T-helper 2 cell (primary cell): ENCODE measurements around the gene PTPRM.

Experiments
- DNase-seq, 5 experiments: peaks; one replicate each; pipeline versions ENCODE4 v3.0.0 to v3.0.0-alpha.2; 2012 to 2022

PTPRM gene

GRCh38 chr18:7567474-7568425 lies 634 bp downstream of the PTPRM start:
- DNase-seq, result peak in 2 of 5 experiments; percentile 21 to 23

- DNase-seq, result no peak
These were observed 1.3 kb downstream of the PTPRM start for GRCh38 chr18:7568426-7568825.

- DNase-seq, result no peak
These were observed 4.5 kb downstream of the PTPRM start for GRCh38 chr18:7571626-7572025.

GRCh38 chr18:7572822-7573221 lies 5.7 kb downstream of the PTPRM start:
- no peak for DNase-seq

- no peak for DNase-seq
These were observed 8.4 kb downstream of the PTPRM start for GRCh38 chr18:7575465-7576028.

GRCh38 chr18:7576077-7576476 lies 9.0 kb downstream of the PTPRM start:
- DNase-seq, result no peak

GRCh38 chr18:7576685-7577084 lies 9.6 kb downstream of the PTPRM start:
- DNase-seq, result no peak

GRCh38 chr18:7577706-7578105 lies 10.6 kb downstream of the PTPRM start:
- DNase-seq, result no peak

GRCh38 chr18:7579176-7579917 lies 12.2 kb downstream of the PTPRM start:
- DNase-seq, result no peak

- DNase-seq, result no peak
These were observed 12.9 kb downstream of the PTPRM start for GRCh38 chr18:7579918-7580542.

GRCh38 chr18:7584646-7585275 lies 17.6 kb downstream of the PTPRM start:
- no peak for DNase-seq

- no peak for DNase-seq
These were observed 18.2 kb downstream of the PTPRM start for GRCh38 chr18:7585276-7585670.

GRCh38 chr18:7586379-7586778 lies 19.3 kb downstream of the PTPRM start:
- no peak for DNase-seq

GRCh38 chr18:7590826-7591560 lies 23.9 kb downstream of the PTPRM start:
- no peak for DNase-seq

- no peak for DNase-seq
These were observed 25.4 kb downstream of the PTPRM start for GRCh38 chr18:7592305-7593071.

- no peak for DNase-seq
These were observed 26.2 kb downstream of the PTPRM start for GRCh38 chr18:7593218-7593819.

GRCh38 chr18:7596147-7596546 lies 29.0 kb downstream of the PTPRM start:
- DNase-seq, result no peak

- no peak for DNase-seq
These were observed 30.4 kb downstream of the PTPRM start for GRCh38 chr18:7597500-7597899.

GRCh38 chr18:7598167-7599047 lies 31.3 kb downstream of the PTPRM start:
- DNase-seq, result no peak

- no peak for DNase-seq
These were observed 32.9 kb downstream of the PTPRM start for GRCh38 chr18:7600036-7600435.
